Measurements from ENCODE around the gene POLG. TPM values are rescaled to one million over a fixed set of nuclear protein-coding genes. Genes with fewer than 3 reads are reported as not detected.

POLG gene
- 31.1 TPM for total RNA-seq
- 33.2 TPM for polyA plus RNA-seq

GRCh38 chr15:89334510-89335297, at the start of gene POLG:
POLG (minus strand) TSS chr15:89334824; CDS start chr15:89333754, 1,070 bp downstream.
- H3K36me3 ChIP-seq (ENCODE audit: insufficient read depth): peaks cover 2% of the 10 kb centered on the region
- H3K4me1 ChIP-seq (ENCODE audit: insufficient read depth): peaks cover 3% of the 10 kb centered on the region
- WGBS: under 1% methylated on average over 84 of the region's 85 CpGs

GRCh38 chr15:89384176-89384604, 49.6 kb upstream of the POLG start:
- H3K27ac ChIP-seq (ENCODE audit: low read depth): no peak overlapping the region
- H3K4me3 ChIP-seq (ENCODE audit: low read depth, low read length): no peak overlapping the region
- 61% methylated on average over 3 of the region's 3 CpGs for WGBS
- H3K36me3 ChIP-seq (ENCODE audit: insufficient read depth): no peaks in the 10 kb centered on the region
- DNase-seq (ENCODE audit: extremely low spot score): no peak
- H3K4me1 ChIP-seq (ENCODE audit: insufficient read depth): no peaks in the 10 kb centered on the region

More at GRCh38 chr15:89334510-89335297, at the start of gene POLG:
- Histone ChIP-seq H3K27ac (ENCODE audit: low read depth) (peak within 1 kb of the TSS; percentile 93), H3K4me3 (ENCODE audit: low read depth, low read length) (peak within 1 kb of the TSS; percentile 78)
- DNase-seq (ENCODE audit: extremely low spot score): peak; percentile 99

GRCh38 chr15:89383365-89384175, 48.9 kb upstream of the POLG start:
- no peak overlapping the region for H3K27ac ChIP-seq (ENCODE audit: low read depth)
- peak; percentile 59 for DNase-seq (ENCODE audit: extremely low spot score)
- H3K4me3 ChIP-seq (ENCODE audit: low read depth, low read length): no peak overlapping the region
- 16% methylated on average over 10 of the region's 10 CpGs for WGBS
- H3K36me3 ChIP-seq (ENCODE audit: insufficient read depth): no peaks in the 10 kb centered on the region
- no peaks in the 10 kb centered on the region for H3K4me1 ChIP-seq (ENCODE audit: insufficient read depth)

- DNase-seq (ENCODE audit: extremely low spot score): no peak
- no peak overlapping the region for H3K4me3 ChIP-seq (ENCODE audit: low read depth, low read length)
- H3K36me3 ChIP-seq (ENCODE audit: insufficient read depth): no peaks in the 10 kb centered on the region
- 82% methylated on average over 11 of the region's 11 CpGs for WGBS
- no peak overlapping the region for H3K27ac ChIP-seq (ENCODE audit: low read depth)
- H3K4me1 ChIP-seq (ENCODE audit: insufficient read depth): peaks cover 2% of the 10 kb centered on the region
Observed at GRCh38 chr15:89381888-89382686, 47.5 kb upstream of the POLG start.

- Histone ChIP-seq H3K4me1 (ENCODE audit: insufficient read depth) (peaks cover 2% of the 10 kb centered on the region), H3K36me3 (ENCODE audit: insufficient read depth) (no peaks in the 10 kb centered on the region), H3K4me3 (ENCODE audit: low read depth, low read length) (no peak overlapping the region), H3K27ac (ENCODE audit: low read depth) (no peak overlapping the region)
- no peak for DNase-seq (ENCODE audit: extremely low spot score)
- WGBS: 84% methylated on average over 3 of the region's 3 CpGs
Observed at GRCh38 chr15:89381331-89381730, 46.7 kb upstream of the POLG start.

- WGBS: 73% methylated on average over 5 of the region's 5 CpGs
- H3K36me3 ChIP-seq (ENCODE audit: insufficient read depth): no peaks in the 10 kb centered on the region
- no peak overlapping the region for H3K27ac ChIP-seq (ENCODE audit: low read depth)
- no peak for DNase-seq (ENCODE audit: extremely low spot score)
- peaks cover 2% of the 10 kb centered on the region for H3K4me1 ChIP-seq (ENCODE audit: insufficient read depth)
- no peak overlapping the region for H3K4me3 ChIP-seq (ENCODE audit: low read depth, low read length)
Observed at GRCh38 chr15:89379818-89380217, 45.2 kb upstream of the POLG start.

- Histone ChIP-seq H3K27ac (ENCODE audit: low read depth) (no peak overlapping the region), H3K4me1 (ENCODE audit: insufficient read depth) (peaks cover 2% of the 10 kb centered on the region), H3K36me3 (ENCODE audit: insufficient read depth) (no peaks in the 10 kb centered on the region), H3K4me3 (ENCODE audit: low read depth, low read length) (peak overlapping the region; percentile 38)
- WGBS: 42% methylated on average over 28 of the region's 28 CpGs
- DNase-seq (ENCODE audit: extremely low spot score): no peak
Observed at GRCh38 chr15:89379251-89379695, 44.6 kb upstream of the POLG start.

- H3K27ac ChIP-seq (ENCODE audit: low read depth): no peak overlapping the region
- 8% methylated on average over 76 of the region's 76 CpGs for WGBS
- H3K36me3 ChIP-seq (ENCODE audit: insufficient read depth): no peaks in the 10 kb centered on the region
- no peak for DNase-seq (ENCODE audit: extremely low spot score)
- peaks cover 2% of the 10 kb centered on the region for H3K4me1 ChIP-seq (ENCODE audit: insufficient read depth)
- H3K4me3 ChIP-seq (ENCODE audit: low read depth, low read length): peak overlapping the region; percentile 38
Observed at GRCh38 chr15:89378296-89379151, 43.9 kb upstream of the POLG start.

- Histone ChIP-seq H3K36me3 (ENCODE audit: insufficient read depth) (no peaks in the 10 kb centered on the region), H3K27ac (ENCODE audit: low read depth) (no peak overlapping the region), H3K4me3 (ENCODE audit: low read depth, low read length) (no peak overlapping the region), H3K4me1 (ENCODE audit: insufficient read depth) (peaks cover 2% of the 10 kb centered on the region)
- DNase-seq (ENCODE audit: extremely low spot score): no peak
- 12% methylated on average over 30 of the region's 30 CpGs for WGBS
Observed at GRCh38 chr15:89377842-89378295, 43.2 kb upstream of the POLG start.

- Histone ChIP-seq H3K4me3 (ENCODE audit: low read depth, low read length) (no peak overlapping the region), H3K27ac (ENCODE audit: low read depth) (no peak overlapping the region), H3K4me1 (ENCODE audit: insufficient read depth) (peaks cover 2% of the 10 kb centered on the region), H3K36me3 (ENCODE audit: insufficient read depth) (no peaks in the 10 kb centered on the region)
- DNase-seq (ENCODE audit: extremely low spot score): no peak
- WGBS: 19% methylated on average over 31 of the region's 31 CpGs
Observed at GRCh38 chr15:89377024-89377841, 42.6 kb upstream of the POLG start.

- 54% methylated on average over 2 of the region's 2 CpGs for WGBS
- Histone ChIP-seq H3K4me1 (ENCODE audit: insufficient read depth) (peaks cover 2% of the 10 kb centered on the region), H3K27ac (ENCODE audit: low read depth) (no peak overlapping the region), H3K4me3 (ENCODE audit: low read depth, low read length) (no peak overlapping the region), H3K36me3 (ENCODE audit: insufficient read depth) (no peaks in the 10 kb centered on the region)
- DNase-seq (ENCODE audit: extremely low spot score): no peak
Observed at GRCh38 chr15:89376388-89376787, 41.8 kb upstream of the POLG start.

Data from urinary bladder (tissue), 4 donors.